Fibroblast of skin of left biceps (primary cell): ENCODE measurements around the gene SDCCAG8.
A peak's percentile ranks its signal among the peaks of the same experiment; 100 is the strongest.

Source experiments
- DNase-seq, 2 experiments: peaks; one replicate each; pipeline ENCODE4 v3.0.0-alpha.2; 2013; ENCODE audit warnings: low read depth in 2 of 2

SDCCAG8 gene

DNA sequence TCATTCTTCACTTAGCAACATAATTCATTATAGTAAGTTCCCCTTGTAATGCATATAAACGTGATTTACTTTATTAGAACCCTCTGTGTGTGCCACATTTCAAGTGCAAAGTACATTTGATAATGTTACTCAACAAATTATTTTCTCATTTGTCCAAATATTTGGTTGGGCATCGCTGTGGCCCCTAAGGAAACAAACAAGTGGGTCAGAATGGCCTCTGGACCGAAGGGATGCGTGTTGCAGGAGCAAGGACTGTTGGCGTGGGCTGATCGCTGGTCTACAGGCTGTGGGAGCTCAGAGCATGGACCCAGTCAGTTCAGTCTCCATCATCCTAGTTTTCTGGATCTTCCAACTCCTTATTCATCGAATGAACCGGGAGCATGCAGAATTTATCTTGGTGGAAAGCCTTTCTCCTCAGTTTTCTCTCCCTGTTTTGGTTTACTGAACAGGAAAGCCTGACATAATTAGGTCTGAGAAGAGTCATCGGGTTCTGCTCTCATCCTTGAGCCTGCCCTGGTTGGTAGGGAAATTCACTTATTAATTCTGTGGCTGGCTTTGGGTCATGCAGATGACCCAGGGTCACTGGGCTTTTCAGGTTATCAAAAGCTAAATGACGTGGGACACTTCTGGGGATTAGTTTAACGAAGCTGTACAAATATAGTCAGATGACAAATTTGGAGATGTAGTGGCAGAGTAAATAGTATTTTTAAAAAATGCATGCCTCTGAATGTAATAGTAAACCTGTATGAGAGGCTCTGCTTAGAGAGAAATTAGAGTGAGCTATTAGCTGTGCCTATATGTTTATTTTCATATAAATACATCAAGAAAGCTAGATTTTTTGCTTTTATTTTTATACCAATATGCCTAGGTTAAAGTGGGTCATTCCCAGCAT lies 200.2 kb downstream of the SDCCAG8 start:
- DNase-seq, result no peak

DNA sequence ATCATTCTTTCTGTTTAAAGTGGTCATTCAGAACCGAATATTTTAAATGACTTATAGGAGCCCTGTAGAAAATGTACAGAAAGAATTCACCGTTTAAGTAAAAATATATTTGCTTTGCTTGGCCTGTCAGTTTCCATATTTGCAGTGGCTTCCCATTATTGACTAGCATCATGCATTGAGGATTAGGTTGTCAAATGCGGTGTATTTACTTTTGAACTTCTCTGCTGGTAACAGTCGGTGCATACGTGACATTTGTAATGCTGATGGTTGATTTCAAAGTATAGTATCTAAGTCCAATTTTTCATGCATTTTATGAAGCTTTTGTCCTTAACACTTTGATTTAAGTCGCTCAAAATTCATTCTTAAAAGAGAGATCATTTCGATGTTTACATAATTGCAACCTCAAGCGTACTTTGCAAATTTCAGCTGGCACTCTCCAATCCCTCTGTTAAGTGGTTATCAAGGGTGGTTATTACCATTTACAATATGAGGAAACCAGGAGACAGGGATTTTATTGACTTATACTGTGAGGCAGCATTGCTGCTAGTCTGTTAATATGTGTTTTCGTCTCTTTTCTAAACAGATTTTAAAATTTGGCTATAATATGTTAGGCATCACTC lies 201.6 kb downstream of the SDCCAG8 start:
- no peak for DNase-seq

DNA sequence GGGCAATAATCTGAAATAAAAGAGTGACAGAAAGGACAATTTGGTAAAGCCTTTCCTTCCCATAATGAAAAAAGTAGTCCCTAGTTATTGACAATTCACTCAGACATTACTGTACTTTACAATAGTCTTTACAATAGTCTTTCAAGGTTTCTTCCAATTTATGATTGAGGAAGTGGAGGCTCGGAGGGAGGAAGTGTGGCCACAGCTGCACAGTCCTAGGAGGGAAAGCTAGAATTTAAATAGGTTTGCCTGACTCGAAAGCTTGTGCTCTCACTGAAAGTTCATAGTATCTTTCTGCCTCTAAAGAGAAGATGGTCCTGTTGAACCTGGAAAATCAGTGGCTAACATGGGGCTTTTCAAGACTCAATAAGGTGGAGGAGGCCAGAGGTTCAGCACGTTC lies 203.2 kb downstream of the SDCCAG8 start:
- no peak for DNase-seq

DNA sequence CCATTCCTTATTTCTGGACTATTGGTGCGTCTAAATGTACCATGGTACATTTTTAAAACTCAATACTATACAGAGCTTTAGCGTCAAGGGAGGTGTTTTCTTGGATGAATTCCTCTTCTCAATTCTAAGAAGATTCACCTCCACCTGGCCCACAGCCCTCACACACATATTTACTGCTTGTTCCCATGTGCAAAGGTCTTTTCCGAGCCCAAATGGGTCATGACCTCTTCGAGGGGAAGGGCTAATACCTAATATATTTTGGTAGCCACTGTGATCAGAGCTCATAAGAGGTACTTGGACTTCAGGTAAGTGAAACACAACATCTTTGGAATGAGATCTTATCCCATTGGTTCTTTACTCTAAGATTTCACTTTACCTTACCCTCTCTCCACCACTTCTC lies 205.9 kb downstream of the SDCCAG8 start:
- no peak for DNase-seq

DNA sequence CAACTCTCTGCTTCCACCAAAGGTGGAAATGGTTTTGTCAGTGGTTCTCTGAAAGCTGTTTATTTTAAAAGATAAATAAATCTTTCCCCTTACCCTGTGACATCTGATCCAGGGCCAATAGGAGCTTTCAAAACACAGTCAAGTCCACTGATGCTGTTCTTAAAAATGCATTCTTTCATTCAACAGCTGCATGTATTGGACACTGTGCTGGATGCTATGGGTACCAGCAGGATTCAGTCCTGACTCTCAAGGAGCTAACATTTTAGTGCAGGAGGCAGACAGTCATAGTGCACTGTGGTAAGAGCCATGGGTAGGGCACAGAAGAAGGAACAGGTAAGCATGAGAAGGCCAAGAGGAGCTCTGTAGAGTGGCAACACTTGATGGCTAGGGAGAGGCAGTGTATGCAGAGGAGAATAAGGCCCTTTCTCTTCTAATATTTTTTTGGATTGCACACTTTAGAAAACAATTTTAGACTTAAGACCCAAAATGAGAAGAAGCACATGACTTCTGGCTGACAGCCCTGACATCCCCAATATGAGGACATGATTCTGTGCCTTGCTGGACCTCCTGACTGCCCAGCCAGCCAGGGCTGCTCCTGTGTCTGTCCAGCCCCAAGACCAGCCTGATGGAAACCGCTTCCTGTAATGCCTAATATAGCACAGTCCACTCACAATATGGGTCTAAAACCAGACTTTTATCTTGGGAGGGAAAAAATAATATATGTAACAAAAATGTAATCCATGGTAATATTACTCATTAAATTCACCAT lies 207.3 kb downstream of the SDCCAG8 start:
- no peak for DNase-seq

DNA sequence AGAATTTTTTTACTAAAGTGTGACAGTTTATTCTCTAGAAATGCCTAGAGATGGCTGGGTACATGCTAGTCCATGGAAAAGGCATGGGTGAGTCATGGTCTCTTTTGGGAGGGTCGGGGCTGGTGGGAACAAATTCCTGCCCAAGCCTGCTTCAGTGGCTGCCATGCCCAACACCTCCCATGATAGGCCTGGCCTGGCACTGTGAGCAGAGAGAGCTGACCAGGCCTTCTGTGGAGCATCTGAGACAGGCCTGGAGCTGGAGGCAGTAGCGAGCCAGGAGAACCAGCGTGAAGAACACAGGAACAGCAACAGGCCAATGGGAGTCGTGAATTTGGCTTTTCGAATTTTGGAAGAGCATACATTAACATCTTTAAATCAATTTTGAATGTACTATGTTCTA lies 209.2 kb downstream of the SDCCAG8 start:
- DNase-seq, result no peak

DNA sequence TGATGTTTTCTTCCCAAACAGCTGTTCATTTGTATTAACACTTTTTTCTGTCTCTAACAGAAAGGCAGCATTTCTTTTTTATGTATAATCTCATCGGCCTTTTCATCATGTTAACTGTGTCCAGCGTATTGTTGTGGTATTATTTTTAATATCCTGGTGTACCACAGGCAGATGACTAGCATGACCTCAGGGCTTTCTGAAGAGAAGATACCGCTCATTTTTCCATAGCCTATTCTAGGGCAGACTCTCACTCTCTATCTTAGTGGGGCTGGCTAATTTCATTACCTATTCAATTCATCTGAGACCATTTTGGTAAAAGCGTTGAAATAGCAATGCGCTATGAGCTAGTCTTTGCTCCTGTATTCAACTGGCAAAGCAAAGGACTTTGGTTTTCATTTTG lies 209.9 kb downstream of the SDCCAG8 start:
- no peak for DNase-seq

DNA sequence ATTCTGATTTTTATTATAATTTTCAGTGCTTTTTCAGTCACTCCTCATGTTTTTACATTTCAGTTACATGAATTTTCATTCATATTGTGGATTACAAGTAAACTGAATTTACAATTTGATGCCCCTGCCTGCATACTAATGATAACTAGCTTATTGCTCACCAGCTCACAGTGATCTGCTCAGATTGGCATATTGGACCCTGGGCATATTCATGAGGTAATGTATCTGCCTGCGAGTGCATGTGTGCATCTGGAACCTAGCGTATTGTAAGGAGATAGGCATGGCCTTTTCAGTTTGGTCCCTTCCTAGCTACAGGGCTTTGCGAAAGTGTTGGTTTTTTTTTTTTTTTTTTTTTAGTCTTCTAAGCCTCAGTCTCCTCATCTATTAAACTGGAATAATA lies 213.7 kb downstream of the SDCCAG8 start:
- DNase-seq, result no peak

DNA sequence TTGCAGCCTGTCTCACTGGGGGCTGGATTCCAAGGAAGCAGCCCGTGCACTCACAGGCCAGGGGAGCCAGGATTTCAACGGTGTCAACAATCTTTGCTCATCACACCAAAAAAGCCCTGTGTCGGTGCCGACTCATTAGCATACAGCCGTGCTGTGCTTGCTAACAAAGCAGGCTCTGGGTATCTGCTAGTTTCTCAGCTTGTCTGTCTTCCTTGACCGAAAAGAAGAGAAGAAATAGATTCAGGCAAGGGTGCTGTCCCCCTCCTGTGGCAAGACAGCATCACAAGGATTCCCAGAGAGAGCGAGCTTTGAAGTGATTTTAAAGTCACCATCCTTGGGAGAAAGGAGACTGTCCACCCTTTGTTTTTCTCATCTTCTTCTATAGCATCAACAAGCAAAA lies 214.7 kb downstream of the SDCCAG8 start:
- DNase-seq, result no peak

DNA sequence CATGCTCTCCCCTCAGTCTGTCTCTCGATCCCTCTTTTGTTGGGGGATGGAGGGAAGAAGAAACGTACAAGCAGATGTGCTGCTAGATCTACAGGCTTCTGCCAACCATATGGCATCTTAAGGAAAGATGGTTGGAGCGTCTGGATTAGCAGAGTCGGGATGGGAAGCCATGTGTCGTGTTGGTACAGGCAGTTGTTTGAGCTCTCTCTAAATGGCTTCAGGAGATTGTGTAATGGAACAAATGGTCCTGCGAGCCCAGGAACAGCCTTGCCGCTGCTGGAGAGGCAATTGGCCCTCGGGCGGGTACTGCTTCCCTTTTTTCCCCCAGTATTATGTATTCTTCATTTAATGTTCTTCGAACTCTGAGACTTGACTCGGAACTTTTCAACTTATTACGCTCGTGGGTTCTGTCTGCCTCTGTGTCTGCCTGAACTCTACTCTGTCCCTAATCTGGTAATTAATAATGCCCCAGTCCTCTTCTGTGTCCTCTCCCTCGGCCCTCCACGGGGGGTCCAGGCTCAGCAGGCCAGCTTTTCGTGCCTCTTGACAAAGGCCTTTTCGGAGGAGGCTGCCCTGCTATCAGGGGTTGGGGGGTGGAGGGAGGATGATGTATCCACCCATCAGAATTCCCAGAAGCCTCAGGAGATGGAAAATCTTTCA lies 215.3 kb downstream of the SDCCAG8 start:
- no peak for DNase-seq

DNA sequence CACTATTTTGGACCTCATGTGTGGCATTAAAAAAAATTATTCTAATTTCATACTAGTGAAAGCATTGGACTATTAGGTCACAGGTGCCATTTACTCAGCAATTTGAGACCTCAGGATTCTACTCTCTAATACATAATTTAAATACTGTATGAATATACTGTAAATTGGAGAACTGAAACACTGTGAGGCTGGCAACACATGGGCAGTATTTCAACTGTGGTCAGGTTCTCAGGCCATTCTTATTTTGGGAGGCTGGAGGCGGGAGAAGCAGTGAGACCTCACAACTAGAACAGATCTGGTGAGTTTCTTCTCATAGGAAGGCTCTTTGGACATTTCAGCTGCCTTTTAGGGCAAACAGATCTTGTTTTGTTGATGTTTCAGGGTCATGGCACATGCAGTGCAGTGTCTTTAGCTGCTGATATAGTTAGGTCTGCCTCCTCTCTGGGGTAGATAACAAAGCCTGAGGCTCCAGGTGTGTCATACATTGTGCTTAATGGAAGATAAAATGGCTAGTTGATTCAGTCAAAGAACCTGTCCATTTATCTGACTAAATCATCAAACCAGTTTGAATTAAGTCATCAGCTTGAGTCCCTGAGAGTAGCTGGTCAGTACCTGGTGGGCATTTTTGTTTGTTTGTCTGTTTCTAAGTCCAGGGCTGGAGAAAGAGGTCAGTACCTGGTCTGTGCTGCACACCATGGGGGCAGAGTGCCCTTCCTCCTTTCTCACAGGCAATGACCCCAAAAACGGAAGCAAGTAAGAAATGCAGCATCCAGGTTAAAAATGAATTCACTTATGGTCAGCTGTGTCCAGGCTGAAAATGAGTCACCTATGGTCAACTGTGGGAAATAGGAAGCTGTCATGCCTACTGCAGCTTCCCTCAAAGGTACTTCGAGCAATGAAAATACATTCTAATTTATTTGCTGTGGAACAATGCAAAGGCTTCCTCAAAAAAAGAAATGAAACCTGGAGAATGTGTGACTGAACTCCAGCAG lies 216.2 kb downstream of the SDCCAG8 start:
- no peak for DNase-seq

DNA sequence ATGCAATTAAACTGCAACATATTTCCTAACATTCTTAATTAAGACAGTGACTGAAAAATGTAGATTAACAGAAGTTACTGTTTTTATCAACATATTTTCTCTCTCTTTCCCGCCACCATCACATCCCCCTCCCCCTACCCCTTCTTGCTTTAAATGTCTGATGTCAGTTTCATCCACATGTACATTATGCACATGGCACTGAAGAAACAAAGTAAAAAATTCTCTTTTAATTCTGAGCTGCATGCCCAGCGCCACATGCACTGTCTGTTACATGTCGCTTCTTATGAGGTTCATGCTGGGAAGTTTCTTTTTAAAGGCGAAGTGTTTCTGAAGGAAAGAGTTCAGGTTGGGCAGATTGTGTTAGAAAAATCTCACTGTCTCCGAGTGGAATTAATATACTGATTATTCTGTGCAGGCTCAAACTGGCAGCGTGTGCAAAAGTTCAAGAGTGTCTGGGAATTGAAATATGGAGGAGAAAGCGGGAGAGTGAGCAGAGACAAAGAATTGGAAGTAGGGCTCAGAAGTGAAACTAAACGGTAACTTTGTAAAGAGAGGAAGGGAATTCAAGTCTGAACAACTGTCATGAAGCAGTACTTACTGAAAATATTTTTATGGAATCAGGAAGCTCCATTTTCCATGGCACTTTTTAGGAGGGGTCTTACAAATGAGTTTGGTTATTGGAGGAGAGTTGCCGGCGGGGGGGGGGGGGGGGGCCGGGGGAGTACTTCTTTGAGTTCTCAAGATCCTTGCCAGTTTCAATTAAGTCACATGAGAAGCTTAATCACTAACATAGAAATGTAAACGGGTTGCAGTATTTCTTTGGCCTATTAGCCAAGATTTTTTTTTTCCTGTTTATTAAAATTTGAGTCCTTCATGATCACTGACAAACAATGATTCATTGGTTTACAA lies 217.6 kb downstream of the SDCCAG8 start:
- no peak for DNase-seq

DNA sequence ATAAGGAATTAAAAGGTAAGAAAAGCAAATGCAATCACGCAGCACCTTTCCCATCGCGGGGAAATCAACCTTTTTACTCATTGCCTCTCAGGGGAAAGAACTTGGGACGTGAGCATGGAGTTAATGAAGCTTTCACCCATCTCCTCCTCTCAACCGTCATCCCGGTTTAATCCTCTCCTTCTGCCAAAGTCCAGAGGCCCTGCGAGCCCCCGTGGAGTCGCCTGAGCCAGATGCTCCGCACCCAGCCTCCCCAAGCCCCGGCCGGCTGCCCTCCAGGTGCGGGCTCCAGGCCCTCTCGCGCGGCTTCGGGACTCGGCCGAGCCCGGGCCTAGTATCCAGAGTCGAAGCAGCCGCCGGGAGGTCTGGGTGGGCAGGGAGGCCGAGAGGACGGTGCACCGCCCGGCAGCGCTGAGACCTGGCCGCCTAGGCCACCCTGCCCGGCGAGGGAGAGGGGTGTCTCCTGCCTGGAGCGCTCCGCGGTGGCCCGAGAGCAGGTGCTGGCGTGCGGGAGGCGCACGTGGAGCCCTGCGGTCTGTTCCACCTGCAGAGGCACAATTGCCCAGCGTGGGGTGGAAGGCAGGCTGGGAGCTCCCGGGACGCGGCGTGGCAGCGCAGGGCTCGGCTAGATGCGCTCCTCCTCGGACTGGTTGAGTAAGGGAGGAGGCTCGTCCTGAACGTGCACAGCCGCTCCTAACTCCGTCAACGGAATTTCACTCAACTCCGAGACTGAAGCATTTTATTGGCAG lies 218.5 kb downstream of the SDCCAG8 start:
- no peak for DNase-seq

DNA sequence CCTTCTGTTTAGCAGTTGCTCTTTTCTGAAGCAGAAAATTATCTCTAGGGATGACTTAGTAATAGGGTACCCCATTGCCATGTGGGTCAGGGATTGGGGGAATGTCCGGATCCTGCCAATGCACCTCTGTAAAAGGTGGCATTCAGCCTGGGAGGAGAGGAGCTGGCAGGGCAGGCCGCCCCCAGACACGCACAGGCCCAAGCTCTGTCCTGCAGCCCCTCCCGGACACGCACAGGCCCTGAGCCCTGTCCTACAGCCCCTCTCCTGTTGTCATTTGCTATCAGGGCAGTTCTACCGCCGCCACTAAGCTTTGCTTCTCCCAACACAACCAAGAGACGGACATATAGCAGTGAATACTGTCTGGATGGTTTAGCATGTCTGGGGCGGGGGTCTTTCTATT lies 219.1 kb downstream of the SDCCAG8 start:
- no peak for DNase-seq

DNA sequence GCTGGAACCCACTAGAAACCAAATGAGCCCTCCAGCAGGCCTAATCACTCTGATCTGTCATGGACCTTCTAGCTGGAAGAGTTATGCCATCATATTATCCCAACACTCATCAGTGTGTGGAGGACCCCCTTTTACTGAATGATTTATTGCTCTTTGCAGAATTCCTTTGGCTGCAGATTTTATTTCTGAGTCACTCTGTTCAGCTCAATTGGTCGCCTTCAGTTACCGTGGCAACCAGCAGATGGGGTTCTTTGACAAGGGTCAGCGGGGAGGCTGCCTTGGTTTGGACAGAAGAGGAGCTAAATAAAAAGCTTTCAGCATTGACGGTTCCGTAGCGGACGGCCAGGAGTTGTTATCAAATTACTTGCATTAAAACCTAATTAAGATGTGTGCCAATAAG lies 220.1 kb downstream of the SDCCAG8 start:
- peak; percentile 44 to 54 for DNase-seq

DNA sequence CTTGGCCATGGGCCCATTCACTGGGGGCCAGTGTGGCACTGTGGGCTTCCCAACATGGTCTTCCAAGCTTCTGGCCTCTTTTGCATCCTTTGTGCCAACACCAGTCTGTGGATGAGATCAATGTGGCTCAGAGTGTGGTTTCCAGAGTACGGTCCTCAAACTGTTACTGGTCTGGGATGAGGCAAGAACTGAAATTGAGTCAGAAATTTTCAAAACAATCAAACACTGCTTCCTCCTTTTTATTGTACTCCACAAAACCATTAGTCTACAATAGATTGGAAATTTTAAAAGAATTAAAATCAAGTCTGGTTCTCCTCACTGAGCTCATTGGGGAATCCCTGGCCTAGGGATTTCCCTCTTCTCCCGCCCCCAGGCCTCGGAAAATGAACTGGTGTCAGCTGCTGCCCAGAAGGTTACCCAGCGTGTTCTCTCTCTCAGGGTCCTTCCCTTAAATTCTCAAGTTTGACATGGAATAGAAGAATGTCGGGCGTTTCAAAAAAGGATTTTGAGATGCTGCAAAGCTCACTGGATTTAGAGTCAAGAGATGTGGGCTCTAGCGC lies 222.0 kb downstream of the SDCCAG8 start:
- DNase-seq, result no peak

DNA sequence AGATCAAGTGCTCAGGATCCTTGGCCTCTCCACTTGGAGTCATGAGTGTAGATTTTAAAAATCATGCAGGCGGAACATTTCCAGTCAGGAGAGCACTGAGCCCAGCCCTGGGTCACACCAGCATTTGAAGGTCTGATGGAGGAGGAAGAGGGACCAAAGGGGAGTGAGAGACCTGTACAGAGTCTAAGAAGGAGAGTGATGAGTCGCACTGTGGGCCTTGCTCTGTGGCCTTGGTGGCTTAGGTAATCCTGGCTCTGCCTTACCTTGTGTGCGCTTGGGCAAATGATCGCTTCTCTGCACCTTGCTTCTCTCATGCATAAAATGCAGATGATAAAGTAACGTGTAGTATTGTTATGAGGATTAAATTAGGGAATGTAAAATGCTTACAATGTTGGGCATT lies 225.3 kb downstream of the SDCCAG8 start:
- no peak for DNase-seq

DNA sequence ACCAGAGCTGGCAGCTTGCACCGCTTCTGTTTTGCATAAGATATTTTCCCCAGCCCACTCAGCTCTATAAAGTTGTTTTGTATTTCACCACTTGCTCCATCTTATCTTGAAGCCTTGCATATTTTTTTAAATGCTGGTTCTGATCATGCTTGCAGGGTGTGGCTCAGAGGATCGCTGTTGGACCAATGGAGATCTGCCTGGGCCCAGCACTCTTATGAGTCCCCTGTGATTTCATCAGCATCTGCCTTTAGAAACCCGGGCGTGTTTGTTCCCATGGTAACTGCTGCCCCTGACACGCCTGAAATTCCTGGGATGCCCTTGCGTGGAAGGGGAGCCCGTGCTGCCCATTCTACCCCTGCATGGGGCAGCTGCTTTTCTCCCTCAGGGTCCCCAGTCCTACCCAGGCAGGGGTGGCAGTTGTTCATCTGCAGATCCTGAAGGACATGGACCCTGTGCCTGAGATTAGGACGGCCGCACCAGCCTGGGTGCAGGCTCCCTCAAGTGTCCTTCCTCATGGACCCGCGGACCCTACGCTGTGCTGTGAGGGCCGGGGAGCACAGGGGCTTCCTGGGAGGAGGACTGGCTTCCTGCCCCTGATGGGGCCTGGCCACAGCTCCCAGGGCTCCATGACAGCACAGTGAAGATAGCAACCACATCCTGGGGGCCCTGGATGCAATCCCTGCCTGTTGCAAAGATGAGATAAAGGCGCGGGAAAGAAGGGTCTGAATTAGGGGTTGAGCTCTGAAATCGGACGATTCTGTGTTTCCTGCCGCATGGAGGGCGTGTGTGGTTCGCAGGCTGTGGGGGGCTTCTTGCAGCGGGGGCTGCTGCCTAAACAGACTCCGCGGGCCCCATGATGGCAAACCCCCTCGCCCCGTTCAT lies 226.5 kb downstream of the SDCCAG8 start:
- DNase-seq, result no peak
